Lung (tissue), 12 donors: Measurements from ENCODE around the gene TMEM151B. TPM values are rescaled to one million over a fixed set of nuclear protein-coding genes. Genes with fewer than 3 reads are reported as not detected.

ENCODE experiments used
- ATAC-seq: fragments of 200-7000 bp; cut with Tn5 transposase; one replicate; pipeline ENCODE4 v1.9.1; 2020; ENCODE audit warnings: moderate number of reproducible peaks; ENCODE audit not compliant: insufficient read depth, low FRiP score
- DNase-seq, 3 donors: peaks; one replicate each; pipeline ENCODE4 v3.0.0-alpha.2; 2013 to 2017
- H3K27ac ChIP-seq, 2 donors: one replicate each; pipeline ENCODE4 v1.5.1; 2013; ENCODE audit warnings: mild to moderate bottlenecking in 2 of 2, moderate library complexity in 2 of 2, control low read depth in 1 of 2, inconsistent platforms in 1 of 2, low read depth in 1 of 2, low read length in 1 of 2
- H3K27me3 ChIP-seq, 3 donors: one replicate each; pipeline ENCODE4 v1.5.1; 2013; ENCODE audit warnings: low read length in 2 of 3; ENCODE audit not compliant: control insufficient read depth in 3 of 3, insufficient read depth in 3 of 3
- H3K36me3 ChIP-seq, 4 donors: one replicate each; pipeline ENCODE4 v1.5.1; 2013; ENCODE audit warnings: low read length in 4 of 4, mild to moderate bottlenecking in 1 of 4, moderate library complexity in 1 of 4; ENCODE audit not compliant: control insufficient read depth in 4 of 4, insufficient read depth in 4 of 4
- H3K4me1 ChIP-seq, 5 donors: one replicate each; pipeline ENCODE4 v1.5.1; 2013; ENCODE audit warnings: low read length in 5 of 5, mild to moderate bottlenecking in 2 of 5, moderate library complexity in 1 of 5; ENCODE audit not compliant: control insufficient read depth in 5 of 5, insufficient read depth in 5 of 5
- H3K4me3 ChIP-seq: one replicate; pipeline ENCODE4 v1.5.1; 2013; ENCODE audit warnings: mild to moderate bottlenecking, control low read depth, moderate library complexity
- H3K9ac ChIP-seq, 2 donors: one replicate each; pipeline ENCODE4 v1.5.1; 2013; ENCODE audit warnings: low read length in 2 of 2, control low read depth in 1 of 2; ENCODE audit not compliant: insufficient read depth in 1 of 2
- H3K9me3 ChIP-seq, 4 donors: one replicate each; pipeline ENCODE4 v1.5.1; 2013; ENCODE audit warnings: low read length in 3 of 4, mild to moderate bottlenecking in 1 of 4, moderate library complexity in 1 of 4; ENCODE audit not compliant: control insufficient read depth in 4 of 4, insufficient read depth in 3 of 4
- WGBS, 2 donors: extraction: QIAGEN DNeasy Blood & Tissue Kit; methylation state at CpG; one replicate each; pipeline ENCODE4 v1.1.7; 2013; 5-methylcytosine and 5-hydroxymethylcytosine counted together
- polyA plus RNA-seq, 2 donors: library from polyadenylated mRNA; stranded (reverse); fragments of 200-250 nt; gene quantifications; one replicate each; pipeline ENCODE4 v1.2.1, GENCODE V29; 2013
- total RNA-seq, 2 donors: library from RNA; depleted of rRNA in 1 of 2; stranded (reverse); fragments of >200 nt in 1 of 2; gene quantifications; one replicate each; pipeline ENCODE4 v1.2.1, GENCODE V29; 2014 to 2021
- TF ChIP-seq, protein P1 (sequence below): IDR thresholded peaks from 2 replicates; pipeline ENCODE4 v1.5.1; 2012; ENCODE audit warnings: mild to moderate bottlenecking; ENCODE audit errors: control extremely low read depth, extremely low read depth
- donor health status: control.
- donor health status: control.
- donor health status: Bipolar disorder and iron deficiency.
- donor health status: healthy.
- donor health status: DM: yes; HTN: yes; CAD: no.

The TMEM151B gene
- total and polyA plus RNA-seq, 4 donors = 0.02 to 0.21 (median 0.08) TPM

DNA sequence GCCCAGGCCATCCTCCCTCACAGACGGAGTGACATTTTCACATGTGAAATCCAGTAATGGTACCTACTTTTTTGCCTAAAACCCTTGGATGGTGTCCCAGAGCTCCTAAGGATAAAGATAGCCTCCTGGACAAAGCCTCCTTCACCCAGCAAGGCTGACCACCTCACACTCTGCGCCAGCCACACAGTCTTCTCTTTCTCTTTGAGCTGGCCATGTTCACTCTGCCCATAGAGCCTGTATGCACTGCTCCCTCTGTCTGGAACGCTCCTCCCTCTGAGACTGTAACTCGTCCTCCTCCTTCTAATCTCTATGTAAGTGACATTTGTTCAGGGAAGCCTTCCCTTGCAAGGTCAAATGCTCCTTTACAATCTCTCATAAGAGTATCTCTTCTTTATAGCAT is 14.6 kb downstream of the TMEM151B start:
- Histone ChIP-seq H3K9me3 (peaks cover 0 to 6% (median 0%) of the 10 kb centered on the region in 4 donors), H3K9ac (no peak overlapping the region), H3K4me3 (no peak overlapping the region), H3K4me1 (no peaks in the 10 kb centered on the region), H3K27me3 (peaks cover 0 to 36% (median 4%) of the 10 kb centered on the region in 3 donors), H3K36me3 (no peaks in the 10 kb centered on the region), H3K27ac (no peak overlapping the region)
- WGBS, 2 donors = 53 to 80% methylated on average over 4 of the region's 4 CpGs
- DNase-seq (no peak), ATAC-seq (no peak)
- TF ChIP-seq, protein P1, sequence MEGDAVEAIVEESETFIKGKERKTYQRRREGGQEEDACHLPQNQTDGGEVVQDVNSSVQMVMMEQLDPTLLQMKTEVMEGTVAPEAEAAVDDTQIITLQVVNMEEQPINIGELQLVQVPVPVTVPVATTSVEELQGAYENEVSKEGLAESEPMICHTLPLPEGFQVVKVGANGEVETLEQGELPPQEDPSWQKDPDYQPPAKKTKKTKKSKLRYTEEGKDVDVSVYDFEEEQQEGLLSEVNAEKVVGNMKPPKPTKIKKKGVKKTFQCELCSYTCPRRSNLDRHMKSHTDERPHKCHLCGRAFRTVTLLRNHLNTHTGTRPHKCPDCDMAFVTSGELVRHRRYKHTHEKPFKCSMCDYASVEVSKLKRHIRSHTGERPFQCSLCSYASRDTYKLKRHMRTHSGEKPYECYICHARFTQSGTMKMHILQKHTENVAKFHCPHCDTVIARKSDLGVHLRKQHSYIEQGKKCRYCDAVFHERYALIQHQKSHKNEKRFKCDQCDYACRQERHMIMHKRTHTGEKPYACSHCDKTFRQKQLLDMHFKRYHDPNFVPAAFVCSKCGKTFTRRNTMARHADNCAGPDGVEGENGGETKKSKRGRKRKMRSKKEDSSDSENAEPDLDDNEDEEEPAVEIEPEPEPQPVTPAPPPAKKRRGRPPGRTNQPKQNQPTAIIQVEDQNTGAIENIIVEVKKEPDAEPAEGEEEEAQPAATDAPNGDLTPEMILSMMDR = no peak

DNA sequence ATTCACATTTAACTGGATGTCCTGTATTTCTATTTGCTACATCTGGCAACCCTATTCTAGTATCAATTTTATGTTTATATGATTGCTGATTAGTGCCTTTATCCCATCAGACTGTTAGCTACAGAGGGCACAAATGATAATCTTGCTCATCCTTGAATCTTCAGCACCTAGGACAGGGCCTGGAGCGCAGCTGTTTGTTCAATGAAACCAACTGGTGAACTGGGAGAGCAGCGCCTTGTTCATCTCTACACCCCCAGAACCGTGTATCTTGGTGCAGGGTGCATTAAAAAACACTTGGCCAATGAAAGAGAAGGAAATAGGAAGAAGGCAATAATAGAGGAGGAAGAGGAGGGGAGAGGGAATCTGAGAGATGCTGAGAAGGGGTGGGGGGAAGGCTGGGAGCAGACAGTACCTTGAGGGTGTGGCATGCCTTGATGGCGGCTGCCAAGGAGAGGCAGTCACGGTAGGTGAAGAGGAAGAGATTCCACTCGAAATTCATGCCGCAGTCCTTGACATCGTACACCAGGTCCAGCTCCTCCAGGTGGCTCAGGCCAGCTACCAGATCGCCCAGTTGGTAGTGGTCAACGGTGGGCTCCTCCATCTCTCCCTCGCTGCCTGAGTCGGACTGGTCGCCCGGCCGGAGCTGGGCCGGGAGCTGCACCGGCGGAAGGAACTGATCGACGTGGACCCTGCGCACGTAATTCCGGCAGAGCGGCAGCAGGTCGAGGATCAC is 15.5 kb downstream of the TMEM151B start:
- Histone ChIP-seq H3K4me3 (no peak overlapping the region), H3K27me3 (peaks cover 0 to 37% (median 4%) of the 10 kb centered on the region in 3 donors), H3K27ac (no peak overlapping the region), H3K36me3 (no peaks in the 10 kb centered on the region), H3K9me3 (peaks cover 0 to 6% (median 0%) of the 10 kb centered on the region in 4 donors), H3K9ac (no peak overlapping the region), H3K4me1 (no peaks in the 10 kb centered on the region)
- TF ChIP-seq, protein P1 = no peak
- ATAC-seq (no peak), DNase-seq (peak in 1 of 3 donors; percentile 31)
- WGBS, 2 donors = 75 to 83% methylated on average over 25 of the region's 25 CpGs

DNA sequence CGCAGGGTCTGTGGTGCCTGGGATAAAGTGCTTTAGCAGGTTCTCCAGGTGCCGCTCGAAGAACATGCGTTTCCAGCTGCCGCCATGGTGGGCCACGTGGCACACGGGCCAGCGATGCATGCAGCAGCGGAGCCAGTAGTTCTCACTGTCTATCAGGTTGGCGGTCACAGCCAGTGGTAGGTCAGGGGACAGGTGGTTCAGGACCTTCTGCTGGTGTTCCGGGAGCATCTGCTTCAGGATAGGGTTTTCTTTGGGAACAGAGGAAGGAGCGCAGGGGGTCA is 16.0 kb downstream of the TMEM151B start:
- 85 to 86% methylated on average over 12 of the region's 12 CpGs for WGBS, 2 donors
- TF ChIP-seq, protein P1 = no peak
- ATAC-seq = no peak

More for the DNA sequence above, 16.0 kb downstream of the TMEM151B start:
- Histone ChIP-seq H3K36me3 (no peaks in the 10 kb centered on the region), H3K4me3 (no peak overlapping the region), H3K27ac (no peak overlapping the region), H3K9ac (no peak overlapping the region), H3K4me1 (no peaks in the 10 kb centered on the region), H3K27me3 (peaks cover 0 to 34% (median 4%) of the 10 kb centered on the region in 3 donors), H3K9me3 (peaks cover 0 to 6% (median 0%) of the 10 kb centered on the region in 4 donors)
- DNase-seq = no peak
